ENCODE measurements around the gene TMEM212.

TMEM212 gene

GRCh38 chr3:171860830-171861535 lies 17.8 kb downstream of the TMEM212 start:
- no peak for DNase-seq

GRCh38 chr3:171862392-171862791 lies 19.2 kb downstream of the TMEM212 start:
- DNase-seq: no peak

- DNase-seq: no peak
Measured at GRCh38 chr3:171862993-171863521, 19.9 kb downstream of the TMEM212 start.

GRCh38 chr3:171863920-171864319 lies 20.8 kb downstream of the TMEM212 start:
- DNase-seq: no peak

GRCh38 chr3:171865191-171865865 lies 22.2 kb downstream of the TMEM212 start:
- DNase-seq: no peak

- no peak for DNase-seq
Measured at GRCh38 chr3:171867981-171868380, 24.8 kb downstream of the TMEM212 start.

- no peak for DNase-seq
Measured at GRCh38 chr3:171871392-171872274, 28.5 kb downstream of the TMEM212 start.

GRCh38 chr3:171873580-171873979 lies 30.4 kb downstream of the TMEM212 start:
- DNase-seq: no peak

GRCh38 chr3:171874251-171874681 lies 31.1 kb downstream of the TMEM212 start:
- DNase-seq: no peak

GRCh38 chr3:171874879-171875278 lies 31.7 kb downstream of the TMEM212 start:
- no peak for DNase-seq

GRCh38 chr3:171875923-171876412 lies 32.8 kb downstream of the TMEM212 start:
- DNase-seq: no peak

- DNase-seq: no peak
Measured at GRCh38 chr3:171876680-171877147, 33.6 kb downstream of the TMEM212 start.

- no peak for DNase-seq
Measured at GRCh38 chr3:171878461-171879225, 35.5 kb downstream of the TMEM212 start.

GRCh38 chr3:171879472-171879871 lies 36.3 kb downstream of the TMEM212 start:
- DNase-seq: no peak

GRCh38 chr3:171880101-171880870 lies 37.1 kb downstream of the TMEM212 start:
- no peak for DNase-seq

- no peak for DNase-seq
Measured at GRCh38 chr3:171881251-171881650, 38.1 kb downstream of the TMEM212 start.

- no peak for DNase-seq
Measured at GRCh38 chr3:171883257-171883892, 40.2 kb downstream of the TMEM212 start.

GRCh38 chr3:171883893-171884279 lies 40.7 kb downstream of the TMEM212 start:
- DNase-seq: no peak

GRCh38 chr3:171888466-171888865 lies 45.3 kb downstream of the TMEM212 start:
- DNase-seq: no peak

- no peak for DNase-seq
Measured at GRCh38 chr3:171890398-171890797, 47.2 kb downstream of the TMEM212 start.

- peak; percentile 74 for DNase-seq
Measured at GRCh38 chr3:171892457-171892856, 49.3 kb downstream of the TMEM212 start.
